Ascending aorta (tissue), 2 donors: ENCODE results near the gene EGFR. TPM values are rescaled to one million over a fixed set of nuclear protein-coding genes. Genes with fewer than 3 reads are reported as not detected.

ENCODE experiments used
- DNase-seq, 2 donors: peaks; one replicate each; pipeline ENCODE4 v3.0.0-alpha.2; 2019; ENCODE audit warnings: low spot score in 2 of 2
- H3K27ac ChIP-seq, 2 donors: fragments of 200-600 bp; sonication (generic); one replicate each; pipeline ENCODE4 v1.5.1; 2016 to 2017; ENCODE audit warnings: mild to moderate bottlenecking in 1 of 2
- H3K27me3 ChIP-seq: fragments of 200-600 bp; sonication (generic); one replicate; pipeline ENCODE4 v1.5.1; 2017
- H3K36me3 ChIP-seq, 2 donors: fragments of 200-600 bp; sonication (generic); one replicate each; pipeline ENCODE4 v1.5.1; 2016
- H3K4me1 ChIP-seq, 2 donors: fragments of 200-600 bp; sonication (generic); one replicate each; pipeline ENCODE4 v1.5.1; 2016 to 2017; ENCODE audit warnings: mild to moderate bottlenecking in 1 of 2
- H3K4me3 ChIP-seq, 2 donors: fragments of 200-600 bp; sonication (generic); one replicate each; pipeline ENCODE4 v1.5.1; 2016 to 2017; ENCODE audit warnings: mild to moderate bottlenecking in 1 of 2
- H3K9me3 ChIP-seq, 2 donors: fragments of 200-600 bp; sonication (generic); one replicate each; pipeline ENCODE4 v1.5.1; 2016
- intact Hi-C: fragments of 100-400 bp; cut with DNase I; formaldehyde crosslinking; loops from one replicate; pipeline ENCODE4 v1.15.1; 2023
- total RNA-seq: library from RNA; depleted of rRNA; stranded (reverse); fragments of >200 nt; gene quantifications from one replicate; pipeline ENCODE4 v1.1.0, GENCODE V29; 2016
- TF ChIP-seq, protein P1 (sequence below), 3 experiments: fragments of 200-600 bp in 2 of 3; fragments of 450-650 bp in 1 of 3; sonication (generic) in 2 of 3; IDR thresholded peaks; one replicate each; pipeline ENCODE4 v1.5.1; 2016 to 2019; ENCODE audit warnings: antibody characterized with exemption in 3 of 3, mild to moderate bottlenecking in 1 of 3, moderate library complexity in 1 of 3

Gene EGFR
- total RNA-seq, 1 donor from 2014 or later, result 33.8 TPM

DNA sequence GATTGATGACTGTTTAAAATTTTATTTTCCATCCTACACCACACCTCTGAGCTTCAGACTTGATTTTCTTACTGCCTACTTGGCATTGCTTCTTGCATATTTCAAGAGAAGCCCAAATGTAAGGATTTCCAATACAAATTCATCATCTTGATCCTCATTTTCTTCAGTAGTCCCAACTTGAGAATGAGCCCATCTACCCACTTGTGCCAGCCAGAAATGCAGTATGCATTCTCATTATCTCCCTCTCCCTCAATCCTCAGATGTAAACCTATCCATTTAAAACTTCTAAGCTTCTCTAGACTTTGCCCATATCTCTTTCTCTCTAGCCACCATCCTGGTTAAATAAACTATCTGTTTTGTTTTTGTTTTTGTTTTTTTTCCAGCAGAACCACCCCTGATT lies 22.4 kb upstream of the EGFR start:
- TF ChIP-seq, protein P1, sequence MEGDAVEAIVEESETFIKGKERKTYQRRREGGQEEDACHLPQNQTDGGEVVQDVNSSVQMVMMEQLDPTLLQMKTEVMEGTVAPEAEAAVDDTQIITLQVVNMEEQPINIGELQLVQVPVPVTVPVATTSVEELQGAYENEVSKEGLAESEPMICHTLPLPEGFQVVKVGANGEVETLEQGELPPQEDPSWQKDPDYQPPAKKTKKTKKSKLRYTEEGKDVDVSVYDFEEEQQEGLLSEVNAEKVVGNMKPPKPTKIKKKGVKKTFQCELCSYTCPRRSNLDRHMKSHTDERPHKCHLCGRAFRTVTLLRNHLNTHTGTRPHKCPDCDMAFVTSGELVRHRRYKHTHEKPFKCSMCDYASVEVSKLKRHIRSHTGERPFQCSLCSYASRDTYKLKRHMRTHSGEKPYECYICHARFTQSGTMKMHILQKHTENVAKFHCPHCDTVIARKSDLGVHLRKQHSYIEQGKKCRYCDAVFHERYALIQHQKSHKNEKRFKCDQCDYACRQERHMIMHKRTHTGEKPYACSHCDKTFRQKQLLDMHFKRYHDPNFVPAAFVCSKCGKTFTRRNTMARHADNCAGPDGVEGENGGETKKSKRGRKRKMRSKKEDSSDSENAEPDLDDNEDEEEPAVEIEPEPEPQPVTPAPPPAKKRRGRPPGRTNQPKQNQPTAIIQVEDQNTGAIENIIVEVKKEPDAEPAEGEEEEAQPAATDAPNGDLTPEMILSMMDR (IDR thresholded peaks at IDR 0.05), result no peak
- no peaks in the 10 kb centered on the region for H3K9me3 ChIP-seq
- no peak overlapping the region for H3K27ac ChIP-seq
- no peaks in the 10 kb centered on the region for H3K27me3 ChIP-seq
- no peaks in the 10 kb centered on the region for H3K4me1 ChIP-seq
- DNase-seq, result no peak
- H3K36me3 ChIP-seq, result no peaks in the 10 kb centered on the region
- intact Hi-C loops, result no loop called here
- H3K4me3 ChIP-seq, result no peak overlapping the region

DNA sequence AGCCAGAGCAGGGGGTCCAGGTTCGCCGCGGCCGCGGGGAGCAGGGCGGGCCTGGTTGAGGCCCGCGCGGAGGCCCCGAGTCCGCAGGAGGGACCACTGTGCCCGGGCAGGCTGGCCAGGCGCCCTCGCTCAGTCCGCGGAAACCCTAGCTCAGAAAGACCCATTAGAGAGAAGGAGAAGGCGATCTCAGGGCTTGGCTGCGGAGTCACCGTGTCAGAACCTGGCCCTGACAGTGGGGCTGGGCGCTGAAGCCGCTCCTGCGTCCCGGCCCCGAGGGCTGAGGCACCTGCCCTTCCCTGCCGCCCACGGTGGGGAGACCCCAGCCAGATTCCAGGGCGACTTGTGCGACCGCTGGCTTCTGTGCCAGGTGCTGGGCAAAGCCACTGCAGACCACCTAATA lies 14.2 kb upstream of the EGFR start:
- no peaks in the 10 kb centered on the region for H3K27me3 ChIP-seq
- no peaks in the 10 kb centered on the region for H3K4me1 ChIP-seq
- DNase-seq, result no peak
- no peaks in the 10 kb centered on the region for H3K9me3 ChIP-seq
- no peak overlapping the region for H3K4me3 ChIP-seq
- intact Hi-C loops, result no loop called here
- TF ChIP-seq, protein P1 (IDR thresholded peaks at IDR 0.05), result no peak
- no peak overlapping the region for H3K27ac ChIP-seq
- H3K36me3 ChIP-seq, result no peaks in the 10 kb centered on the region

GRCh38 chr7:55005241-55005851 lies 13.5 kb upstream of the EGFR start:
- H3K9me3 ChIP-seq, result no peaks in the 10 kb centered on the region
- H3K36me3 ChIP-seq, result no peaks in the 10 kb centered on the region
- intact Hi-C loops, result no loop called here
- H3K4me1 ChIP-seq, result no peaks in the 10 kb centered on the region
- H3K4me3 ChIP-seq, result no peak overlapping the region
- H3K27me3 ChIP-seq, result no peaks in the 10 kb centered on the region
- DNase-seq, result no peak
- no peak overlapping the region for H3K27ac ChIP-seq
- TF ChIP-seq, protein P1 (IDR thresholded peaks at IDR 0.05), result no peak

DNA sequence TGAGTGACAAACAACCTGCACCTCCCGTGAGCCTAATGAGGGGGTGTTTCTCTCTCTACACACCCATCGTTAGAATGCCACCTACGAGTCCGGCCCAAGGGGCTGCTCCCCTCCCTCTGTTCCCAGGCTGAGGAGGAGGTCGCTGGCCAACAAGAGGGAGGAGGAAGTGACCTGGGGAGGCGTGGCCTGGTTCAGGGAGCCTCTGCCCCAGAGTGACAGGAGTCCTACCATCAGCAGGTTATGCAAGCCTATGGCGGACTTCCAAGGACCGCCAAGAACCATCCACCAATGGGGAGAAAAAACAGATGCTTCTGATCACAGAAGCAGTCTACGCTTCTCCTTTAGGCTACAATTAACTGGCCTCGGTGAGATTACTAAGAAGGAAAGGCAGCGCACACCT lies 12.3 kb upstream of the EGFR start:
- no peaks in the 10 kb centered on the region for H3K27me3 ChIP-seq
- intact Hi-C loops, result no loop called here
- no peaks in the 10 kb centered on the region for H3K4me1 ChIP-seq
- no peak overlapping the region for H3K27ac ChIP-seq
- DNase-seq, result no peak
- H3K4me3 ChIP-seq, result no peak overlapping the region
- no peaks in the 10 kb centered on the region for H3K36me3 ChIP-seq
- H3K9me3 ChIP-seq, result no peaks in the 10 kb centered on the region
- TF ChIP-seq, protein P1 (IDR thresholded peaks at IDR 0.05), result no peak

- intact Hi-C loops, result no loop called here
- H3K9me3 ChIP-seq, result no peaks in the 10 kb centered on the region
- H3K36me3 ChIP-seq, result no peaks in the 10 kb centered on the region
- H3K27me3 ChIP-seq, result no peaks in the 10 kb centered on the region
- TF ChIP-seq, protein P1 (IDR thresholded peaks at IDR 0.05), result no peak
- no peak overlapping the region for H3K27ac ChIP-seq
- peaks cover 4 to 27% of the 10 kb centered on the region in 2 donors for H3K4me1 ChIP-seq
- DNase-seq, result no peak
- H3K4me3 ChIP-seq, result no peak overlapping the region
Observed at GRCh38 chr7:55013851-55014250, 5.0 kb upstream of the EGFR start.
